ENCODE data around the gene ZPR1.

ZPR1 gene

GRCh38 chr11:116742104-116742503, 45.7 kb downstream of the ZPR1 start:
- DNase-seq: no peak

GRCh38 chr11:116740741-116741140, 47.1 kb downstream of the ZPR1 start:
- no peak for DNase-seq

GRCh38 chr11:116738975-116739374, 48.8 kb downstream of the ZPR1 start:
- DNase-seq: no peak

- no peak for DNase-seq
Measured at GRCh38 chr11:116736763-116737162, 51.1 kb downstream of the ZPR1 start.

GRCh38 chr11:116733969-116734508, 53.8 kb downstream of the ZPR1 start:
- DNase-seq: no peak

- DNase-seq: no peak
Measured at GRCh38 chr11:116733043-116733755, 54.6 kb downstream of the ZPR1 start.

- peak; percentile 27 for DNase-seq
Measured at GRCh38 chr11:116732271-116733042, 55.4 kb downstream of the ZPR1 start.

GRCh38 chr11:116731821-116732220, 56.0 kb downstream of the ZPR1 start:
- DNase-seq: no peak

GRCh38 chr11:116731097-116731761, 56.6 kb downstream of the ZPR1 start:
- no peak for DNase-seq

- DNase-seq: no peak
Measured at GRCh38 chr11:116730601-116731000, 57.2 kb downstream of the ZPR1 start.

GRCh38 chr11:116730241-116730561, 57.6 kb downstream of the ZPR1 start:
- no peak for DNase-seq

GRCh38 chr11:116729501-116730240, 58.2 kb downstream of the ZPR1 start:
- DNase-seq: no peak

GRCh38 chr11:116727990-116728389, 59.8 kb downstream of the ZPR1 start:
- no peak for DNase-seq

- DNase-seq: no peak
Measured at GRCh38 chr11:116725434-116726221, 62.2 kb downstream of the ZPR1 start.

GRCh38 chr11:116724813-116725212, 63.0 kb downstream of the ZPR1 start:
- no peak for DNase-seq
